GM18951 (cell line): ENCODE data around the gene DNAJC16.

ENCODE experiments used
- POLR2A ChIP-seq: IDR thresholded peaks from 4 replicates; pipeline ENCODE4 v1.6.1; 2011; ENCODE audit warnings: mild to moderate bottlenecking; ENCODE audit not compliant: insufficient read length, insufficient read depth; ENCODE audit errors: extremely low read depth
- in situ Hi-C: fragments of 300-500 bp; cut with MboI; formaldehyde crosslinking; loops from one replicate; pipeline ENCODE4 v1.12.0; 2022; ENCODE audit warnings: low sequenced_read_pairs, mixed read lengths, inconsistent platforms; ENCODE audit not compliant: unreplicated experiment

The DNAJC16 gene

DNA sequence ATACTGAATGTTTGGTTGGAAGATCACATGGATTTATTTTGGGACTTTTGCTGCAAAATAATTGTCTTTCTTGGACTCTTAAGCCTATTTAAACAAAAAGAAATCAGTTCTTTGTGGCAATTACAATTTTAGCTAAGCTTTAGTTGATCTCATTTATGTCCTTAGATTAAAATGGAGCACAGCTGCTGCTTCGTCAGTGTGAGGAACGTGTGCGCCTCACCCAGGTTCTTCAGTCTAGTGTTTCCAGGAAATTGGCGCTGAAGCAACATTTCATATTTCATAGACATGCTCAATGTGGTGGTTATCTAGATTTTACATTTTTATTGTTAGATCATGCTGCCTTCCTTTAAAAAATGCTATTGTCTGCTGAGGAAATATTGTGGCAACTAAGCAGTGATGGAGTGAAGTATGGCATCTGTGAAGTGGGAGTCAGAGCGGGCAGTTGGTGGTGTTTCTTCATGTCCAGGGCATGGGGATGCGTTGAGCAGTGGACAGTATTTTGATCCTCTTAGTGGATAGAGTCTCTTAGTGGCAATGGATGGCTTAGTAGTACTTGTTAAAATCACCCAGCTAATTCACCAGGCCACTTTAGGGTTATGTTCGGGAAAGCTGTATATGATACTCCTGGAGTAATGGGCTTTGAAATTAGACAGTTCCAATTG lies 96.2 kb downstream of the DNAJC16 start:
- in situ Hi-C loops: no loop called here
- no peak for TF ChIP-seq POLR2A

- no peak for TF ChIP-seq POLR2A
- in situ Hi-C loops: no loop called here
Measured at GRCh38 chr1:15623435-15623834, 96.8 kb downstream of the DNAJC16 start.

GRCh38 chr1:15624133-15624714 lies 97.6 kb downstream of the DNAJC16 start:
- in situ Hi-C loops: no loop called here
- TF ChIP-seq POLR2A: no peak

- TF ChIP-seq POLR2A: no peak
- in situ Hi-C loops: no loop called here
Measured at GRCh38 chr1:15625056-15625917, 98.6 kb downstream of the DNAJC16 start.
